Prostate gland (tissue), 2 donors: Measurements from ENCODE around the gene CREB3. TPM values are rescaled to one million over a fixed set of nuclear protein-coding genes. Genes with fewer than 3 reads are reported as not detected.

ENCODE experiments used
- DNase-seq: peaks from one replicate; pipeline ENCODE4 v3.0.0-alpha.2; 2019; ENCODE audit warnings: low spot score
- H3K27ac ChIP-seq, 2 donors: fragments of 200-600 bp; sonication (generic); 2 replicates each; pipeline ENCODE4 v1.5.1; 2017 to 2019
- H3K27me3 ChIP-seq: fragments of 200-600 bp; sonication (generic); replicated peaks from 2 replicates; pipeline ENCODE4 v1.5.1; 2019; ENCODE audit not compliant: insufficient read depth
- H3K36me3 ChIP-seq, 2 donors: fragments of 200-600 bp; sonication (generic); 1 replicate in 1 of 2; 2 replicates in 1 of 2; pipeline versions ENCODE4 v1.5.1 to v1.8.1; 2017 to 2019
- H3K4me1 ChIP-seq: fragments of 200-600 bp; sonication (generic); replicated peaks from 2 replicates; pipeline ENCODE4 v1.5.1; 2019
- H3K4me3 ChIP-seq, 2 donors: fragments of 200-600 bp; sonication (generic); 2 replicates each; pipeline ENCODE4 v1.5.1; 2017 to 2019
- H3K9me3 ChIP-seq: fragments of 200-600 bp; sonication (generic); 2 replicates; pipeline ENCODE4 v1.5.1; 2017
- POLR2A ChIP-seq: fragments of 450-650 bp; IDR thresholded peaks from one replicate; pipeline ENCODE4 v1.6.1; 2016; ENCODE audit warnings: antibody characterized with exemption, mild to moderate bottlenecking
- POLR2AphosphoS5 ChIP-seq: sonication (generic); formaldehyde crosslinking; IDR thresholded peaks from one replicate; pipeline ENCODE4 v1.6.1; 2017; ENCODE audit warnings: antibody characterized with exemption
- WGBS: methylation state at CpG from one replicate; pipeline ENCODE4 v1.1.5; 2018; 5-methylcytosine and 5-hydroxymethylcytosine counted together
- intact Hi-C: fragments of 100-400 bp; cut with DNase I; formaldehyde crosslinking; loops from one replicate; pipeline ENCODE4 v1.14.2; 2022
- total RNA-seq, 2 donors: library from RNA; depleted of rRNA; stranded (reverse); fragments of >200 nt; gene quantifications; one replicate each; pipeline ENCODE4 v1.1.0, GENCODE V29; 2016
- TF ChIP-seq, protein P1 (sequence below), 4 experiments: fragments of 200-600 bp in 2 of 4; fragments of 450-650 bp in 2 of 4; sonication (generic) in 2 of 4; IDR thresholded peaks; 1 replicate in 3 of 4; 2 replicates in 1 of 4; pipeline ENCODE4 v1.5.1; 2016 to 2019; ENCODE audit warnings: antibody characterized with exemption in 4 of 4, mild to moderate bottlenecking in 2 of 4, moderate library complexity in 2 of 4

CREB3 gene
- total RNA-seq, 2 donors from 2014 or later = 60.9 to 120 TPM

DNA sequence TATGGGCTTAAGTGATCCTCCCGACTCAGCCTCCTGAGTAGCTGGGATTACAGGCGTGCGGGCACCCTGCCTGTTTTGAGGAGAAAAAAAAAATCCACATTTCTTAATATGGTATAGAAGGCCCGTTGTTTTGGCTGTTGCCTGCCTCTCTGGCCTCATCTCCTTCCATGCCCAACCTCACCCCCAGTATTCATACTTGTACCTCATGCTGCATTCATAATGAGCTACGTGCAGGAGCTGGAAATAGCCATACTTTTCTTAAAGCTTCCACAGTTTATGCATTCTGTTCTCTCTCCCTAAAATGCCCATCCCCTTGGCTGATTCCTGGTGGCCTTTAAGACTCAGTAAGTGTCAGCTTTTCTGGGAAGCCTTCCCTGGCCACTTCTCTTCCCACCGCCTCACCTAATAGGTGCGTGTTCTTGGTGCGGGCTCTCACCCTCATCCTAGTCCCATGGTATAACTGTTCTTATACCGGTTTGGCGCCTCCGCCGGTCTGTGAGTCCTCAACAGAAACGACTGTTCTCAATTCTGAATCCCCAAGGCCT is 40.6 kb upstream of the CREB3 start:
- 59% methylated on average over 13 of the region's 13 CpGs for WGBS
- H3K4me1 ChIP-seq = no peaks in the 10 kb centered on the region
- no peak for DNase-seq
- H3K27ac ChIP-seq = peak overlapping the region; percentile 90 to 92
- H3K36me3 ChIP-seq = no peaks in the 10 kb centered on the region
- no peak overlapping the region for H3K4me3 ChIP-seq
- TF ChIP-seq, protein P1, sequence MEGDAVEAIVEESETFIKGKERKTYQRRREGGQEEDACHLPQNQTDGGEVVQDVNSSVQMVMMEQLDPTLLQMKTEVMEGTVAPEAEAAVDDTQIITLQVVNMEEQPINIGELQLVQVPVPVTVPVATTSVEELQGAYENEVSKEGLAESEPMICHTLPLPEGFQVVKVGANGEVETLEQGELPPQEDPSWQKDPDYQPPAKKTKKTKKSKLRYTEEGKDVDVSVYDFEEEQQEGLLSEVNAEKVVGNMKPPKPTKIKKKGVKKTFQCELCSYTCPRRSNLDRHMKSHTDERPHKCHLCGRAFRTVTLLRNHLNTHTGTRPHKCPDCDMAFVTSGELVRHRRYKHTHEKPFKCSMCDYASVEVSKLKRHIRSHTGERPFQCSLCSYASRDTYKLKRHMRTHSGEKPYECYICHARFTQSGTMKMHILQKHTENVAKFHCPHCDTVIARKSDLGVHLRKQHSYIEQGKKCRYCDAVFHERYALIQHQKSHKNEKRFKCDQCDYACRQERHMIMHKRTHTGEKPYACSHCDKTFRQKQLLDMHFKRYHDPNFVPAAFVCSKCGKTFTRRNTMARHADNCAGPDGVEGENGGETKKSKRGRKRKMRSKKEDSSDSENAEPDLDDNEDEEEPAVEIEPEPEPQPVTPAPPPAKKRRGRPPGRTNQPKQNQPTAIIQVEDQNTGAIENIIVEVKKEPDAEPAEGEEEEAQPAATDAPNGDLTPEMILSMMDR (IDR thresholded peaks at IDR 0.05) = no peak
- no peak for TF ChIP-seq POLR2A
- no peak for TF ChIP-seq POLR2AphosphoS5
- intact Hi-C loops = loop anchor here (10.0 kb wide), 1 partner anchor 87 kb away; the partner anchor contains the start of gene TESK1
- no peaks in the 10 kb centered on the region for H3K9me3 ChIP-seq
- no peaks in the 10 kb centered on the region for H3K27me3 ChIP-seq

- no peak for DNase-seq
- no peaks in the 10 kb centered on the region for H3K4me1 ChIP-seq
- no peak overlapping the region for H3K4me3 ChIP-seq
- intact Hi-C loops = loop anchor here (2.0 to 10.0 kb wide), 3 partner anchors 31 to 91 kb away; partner anchors contain the start of gene TESK1
- no peak for TF ChIP-seq POLR2AphosphoS5
- TF ChIP-seq, protein P1 (IDR thresholded peaks at IDR 0.05) = no peak
- no peak for TF ChIP-seq POLR2A
- no peaks in the 10 kb centered on the region for H3K9me3 ChIP-seq
- no peaks in the 10 kb centered on the region for H3K27me3 ChIP-seq
- peaks cover 23 to 26% of the 10 kb centered on the region in 2 donors for H3K36me3 ChIP-seq
- 85% methylated on average over 3 of the region's 3 CpGs for WGBS
- H3K27ac ChIP-seq = peak overlapping the region; percentile 31 to 42
Measured at GRCh38 chr9:35695943-35696401, 36.5 kb upstream of the CREB3 start.

- H3K9me3 ChIP-seq = no peaks in the 10 kb centered on the region
- peak; percentile 39 for DNase-seq
- no peaks in the 10 kb centered on the region for H3K4me1 ChIP-seq
- WGBS = 34% methylated on average over 9 of the region's 9 CpGs
- TF ChIP-seq POLR2A = no peak
- TF ChIP-seq, protein P1 (IDR thresholded peaks at IDR 0.05) = peak; percentile 54 to 71 (median 64)
- peak; percentile 62 for TF ChIP-seq POLR2AphosphoS5
- no peak overlapping the region for H3K4me3 ChIP-seq
- H3K36me3 ChIP-seq = peaks cover 23 to 32% of the 10 kb centered on the region in 2 donors
- peak overlapping the region; percentile 31 to 42 for H3K27ac ChIP-seq
- intact Hi-C loops = loop anchor here (5.0 to 10.0 kb wide), 2 partner anchors 34 to 92 kb away; partner anchors contain the start of gene TESK1
- H3K27me3 ChIP-seq = no peaks in the 10 kb centered on the region
Measured at GRCh38 chr9:35696520-35697215, 35.8 kb upstream of the CREB3 start.

GRCh38 chr9:35697486-35697885 is 35.0 kb upstream of the CREB3 start:
- Histone ChIP-seq H3K36me3 (peaks cover 23 to 36% of the 10 kb centered on the region in 2 donors), H3K27me3 (no peaks in the 10 kb centered on the region), H3K4me3 (no peak overlapping the region), H3K27ac (peak overlapping the region; percentile 31 to 42), H3K4me1 (no peaks in the 10 kb centered on the region), H3K9me3 (no peaks in the 10 kb centered on the region)
- DNase-seq = no peak
- WGBS = 67% methylated on average over 14 of the region's 14 CpGs
- TF ChIP-seq POLR2AphosphoS5 (no peak), POLR2A (no peak)
- TF ChIP-seq, protein P1 (IDR thresholded peaks at IDR 0.05) = no peak
- intact Hi-C loops = loop anchor here (5.0 to 10.0 kb wide), 2 partner anchors 35 to 93 kb away; partner anchors contain the start of gene TESK1
